Type B pancreatic cell (in vitro differentiated cells): Measurements from ENCODE around the gene B4GALNT4. TPM values are rescaled to one million over a fixed set of nuclear protein-coding genes. Genes with fewer than 3 reads are reported as not detected.
"Not testable (repeated sequence)": the region's sequence is repeated elsewhere in the genome, so short reads cannot be mapped to it uniquely, and the experiment has no call there.

Experiments
- DNase-seq: peaks from one replicate; pipeline ENCODE4 v3.0.0; 2021; ENCODE audit warnings: mixed read lengths; ENCODE audit not compliant: unreplicated experiment; ENCODE audit errors: extremely low spot score
- H3K27ac Mint-ChIP-seq: 2 replicates; pipeline ENCODE4 v1.8.0; 2021; ENCODE audit warnings: mild to moderate bottlenecking, mixed read lengths
- H3K27me3 Mint-ChIP-seq: 2 replicates; pipeline ENCODE4 v1.8.0; 2021; ENCODE audit warnings: mixed read lengths
- H3K36me3 Mint-ChIP-seq: 2 replicates; pipeline ENCODE4 v1.8.0; 2021; ENCODE audit warnings: mixed read lengths
- H3K4me1 Mint-ChIP-seq: one replicate; pipeline ENCODE4 v1.8.0; 2021; ENCODE audit warnings: mixed read lengths; ENCODE audit not compliant: unreplicated experiment
- H3K4me3 Mint-ChIP-seq: 2 replicates; pipeline ENCODE4 v1.8.0; 2021; ENCODE audit warnings: mild to moderate bottlenecking, mixed read lengths
- H3K9me3 Mint-ChIP-seq: 2 replicates; pipeline ENCODE4 v1.8.0; 2021; ENCODE audit warnings: mixed read lengths
- CTCF ChIP-seq: fragments of 200-600 bp; sonication (generic); conservative IDR thresholded peaks from 2 replicates; pipeline ENCODE4 v1.5.0; 2021; ENCODE audit warnings: antibody characterized with exemption, mild to moderate bottlenecking
- long read RNA-seq: library from polyadenylated mRNA; unstranded; transcript quantifications from one replicate; pipeline ENCODE4 v2.0.0, GENCODE V29; 2020
- total RNA-seq: library from RNA; stranded (reverse); gene quantifications from 2 replicates; pipeline ENCODE4 v1.2.1, GENCODE V29; 2021; ENCODE audit warnings: low replicate concordance

Gene B4GALNT4
- 95.0 and 185 TPM in 2 replicates for total RNA-seq
- long read RNA-seq, partial matches to known transcripts, result 3 of 3 reads
- long read RNA-seq, other reads (novel, unspliced or antisense), result 0 of 3 reads

DNA sequence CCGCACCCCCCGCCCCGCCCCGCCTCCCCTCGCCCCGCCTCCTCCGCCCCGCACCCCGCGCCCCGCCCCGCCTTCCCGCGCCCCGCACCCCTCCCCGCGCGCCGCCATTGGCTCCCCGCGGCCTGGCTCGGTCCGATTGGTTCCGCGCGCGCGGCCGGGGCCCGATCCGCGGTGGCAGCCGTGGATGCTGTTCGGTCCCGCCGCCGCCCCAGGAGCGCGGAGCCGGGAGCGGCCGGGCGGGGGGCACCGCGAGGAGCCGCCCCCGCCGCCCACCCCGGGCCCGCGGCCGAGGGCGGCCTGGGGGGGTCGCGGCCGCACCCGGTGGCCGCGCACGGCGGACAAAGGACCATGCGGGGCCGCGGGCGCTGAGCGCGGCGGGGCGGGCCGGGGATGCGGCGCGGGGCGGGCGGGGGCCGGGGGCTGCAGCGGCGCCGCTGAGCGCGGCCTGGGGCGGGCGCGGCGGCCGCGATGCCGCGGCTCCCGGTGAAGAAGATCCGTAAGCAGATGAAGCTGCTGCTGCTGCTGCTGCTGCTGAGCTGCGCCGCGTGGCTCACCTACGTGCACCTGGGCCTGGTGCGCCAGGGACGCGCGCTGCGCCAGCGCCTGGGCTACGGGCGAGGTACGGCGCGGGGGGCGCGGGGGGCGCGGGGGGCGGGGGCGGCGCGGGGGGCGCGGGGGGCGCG lies at the start of gene B4GALNT4:
TSS of gene B4GALNT4 (plus strand) at position 164 of the 683 bp plus-strand sequence. CDS start at position 469, 305 bp downstream.
- no peak for TF ChIP-seq CTCF
- Mint-ChIP-seq H3K27ac (peak within 1 kb of the TSS; percentile 80), H3K4me3 (peak within 1 kb of the TSS; percentile 93), H3K36me3 (peaks cover 16% of the 10 kb centered on the region), H3K9me3 (no peaks in the 10 kb centered on the region), H3K27me3 (peaks cover 5% of the 10 kb centered on the region), H3K4me1 (no peaks in the 10 kb centered on the region)
- DNase-seq, result peak; percentile 77

DNA sequence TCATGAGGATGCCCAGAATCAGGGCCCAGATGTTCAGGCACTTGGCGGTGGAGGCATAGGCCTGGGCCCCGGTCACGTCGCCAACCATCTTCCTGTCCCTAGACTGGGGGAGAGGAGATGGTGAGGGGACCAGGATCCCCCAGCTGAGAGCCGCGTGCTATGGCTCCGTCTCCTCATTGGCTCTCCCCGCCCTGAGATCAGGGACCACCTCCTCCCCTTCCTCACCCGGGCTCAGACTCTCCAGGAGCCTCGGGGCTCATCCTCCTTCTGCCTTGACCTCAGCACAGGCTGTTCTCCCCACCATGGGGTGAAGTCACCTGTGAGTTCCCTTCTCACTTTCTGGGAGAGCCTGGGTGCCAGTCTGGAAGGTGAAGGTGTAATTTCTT lies 49.4 kb upstream of the B4GALNT4 start:
- peak overlapping the region; percentile 93 for H3K27ac Mint-ChIP-seq
- H3K36me3 Mint-ChIP-seq, H3K9me3 Mint-ChIP-seq, DNase-seq: not testable (repeated sequence)
- peak overlapping the region; percentile 96 for H3K4me3 Mint-ChIP-seq
- H3K4me1 Mint-ChIP-seq, result peaks cover 33% of the 10 kb centered on the region
- peaks cover 16% of the 10 kb centered on the region for H3K27me3 Mint-ChIP-seq

DNA sequence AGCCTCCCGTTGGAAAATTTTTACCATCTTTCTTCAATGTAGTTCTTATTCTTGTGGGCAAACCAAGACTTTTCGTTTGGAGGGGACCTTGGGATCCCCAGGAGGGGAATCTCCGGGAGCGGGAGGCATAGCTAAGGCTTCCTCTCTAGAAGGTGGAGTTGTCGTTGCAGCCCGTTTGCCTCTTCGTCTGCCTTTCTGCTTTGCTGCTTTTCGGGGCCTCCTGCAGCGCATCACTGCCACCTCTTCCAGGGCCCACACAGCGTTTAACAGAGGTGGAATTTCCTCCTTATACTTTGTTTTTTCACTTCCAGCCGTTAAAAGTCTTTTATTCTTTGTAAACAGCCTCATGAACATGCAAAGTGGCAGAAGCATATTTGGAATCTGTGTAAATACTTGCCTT lies 45.1 kb upstream of the B4GALNT4 start:
- no peaks in the 10 kb centered on the region for H3K36me3 Mint-ChIP-seq

DNA sequence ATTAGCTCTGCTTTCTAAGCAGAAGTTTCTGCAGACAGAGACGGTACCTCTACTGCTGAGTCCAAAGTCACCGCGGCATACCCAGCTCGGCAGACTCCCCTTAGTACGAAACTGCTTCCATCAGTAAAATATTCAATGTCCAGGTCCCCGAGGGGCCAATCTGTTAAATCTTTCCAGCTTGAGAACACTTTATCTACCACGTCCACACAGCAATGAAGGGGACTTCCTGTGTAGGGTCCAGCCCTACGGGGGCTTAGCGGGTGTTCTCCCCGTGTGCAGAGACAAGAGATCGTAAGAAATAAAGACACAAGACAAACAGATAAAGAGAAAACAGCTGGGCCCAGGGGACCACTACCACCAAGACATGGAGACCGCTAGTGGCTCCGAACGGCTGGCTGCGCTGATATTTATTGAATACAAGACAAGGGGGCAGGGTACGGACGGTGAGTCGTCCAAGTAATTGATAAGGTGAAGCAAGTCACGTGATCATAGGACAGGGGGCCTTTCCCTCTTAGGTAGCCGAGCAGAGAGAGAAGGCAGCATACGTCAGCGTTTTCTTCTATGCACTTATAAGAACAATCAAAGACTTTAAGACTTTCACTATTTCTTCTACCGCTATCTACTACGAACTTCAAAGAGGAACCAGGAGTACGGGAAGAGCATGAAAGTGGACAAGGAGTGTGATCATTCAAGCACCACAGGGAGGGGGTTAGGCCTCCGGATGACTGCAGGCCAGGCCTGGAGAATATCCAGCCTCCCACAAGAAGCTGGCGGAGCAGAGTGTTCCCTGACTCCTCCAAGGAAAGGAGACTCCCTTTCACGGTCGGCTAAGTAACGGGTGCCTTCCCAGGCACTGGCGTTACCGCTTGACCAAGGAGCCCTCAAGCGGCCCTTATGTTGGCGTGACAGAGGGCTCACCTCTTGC lies 44.4 kb upstream of the B4GALNT4 start:
- H3K4me1 Mint-ChIP-seq, result peaks cover 36% of the 10 kb centered on the region

More for the DNA sequence above, 45.1 kb upstream of the B4GALNT4 start:
- H3K27me3 Mint-ChIP-seq, result no peaks in the 10 kb centered on the region
- TF ChIP-seq CTCF, result no peak
- H3K4me1 Mint-ChIP-seq, result peaks cover 33% of the 10 kb centered on the region
- peaks cover under 1% of the 10 kb centered on the region for H3K9me3 Mint-ChIP-seq
- H3K4me3 Mint-ChIP-seq, result peak overlapping the region; percentile 69
- DNase-seq, result no peak
- peak overlapping the region; percentile 76 for H3K27ac Mint-ChIP-seq

GRCh38 chr11:325796-326591 lies 43.3 kb upstream of the B4GALNT4 start:
- Mint-ChIP-seq H3K4me3 (no peak overlapping the region), H3K9me3 (peaks cover 6% of the 10 kb centered on the region), H3K4me1 (peaks cover 33% of the 10 kb centered on the region), H3K27ac (peak overlapping the region; percentile 64), H3K36me3 (no peaks in the 10 kb centered on the region), H3K27me3 (no peaks in the 10 kb centered on the region)
- DNase-seq, result no peak
- TF ChIP-seq CTCF, result no peak

More for the DNA sequence above, 44.4 kb upstream of the B4GALNT4 start:
- not testable (repeated sequence) for H3K9me3 Mint-ChIP-seq, H3K36me3 Mint-ChIP-seq, DNase-seq, H3K27me3 Mint-ChIP-seq
- H3K27ac Mint-ChIP-seq, result peak overlapping the region; percentile 76
- H3K4me3 Mint-ChIP-seq, result peak overlapping the region; percentile 69

DNA sequence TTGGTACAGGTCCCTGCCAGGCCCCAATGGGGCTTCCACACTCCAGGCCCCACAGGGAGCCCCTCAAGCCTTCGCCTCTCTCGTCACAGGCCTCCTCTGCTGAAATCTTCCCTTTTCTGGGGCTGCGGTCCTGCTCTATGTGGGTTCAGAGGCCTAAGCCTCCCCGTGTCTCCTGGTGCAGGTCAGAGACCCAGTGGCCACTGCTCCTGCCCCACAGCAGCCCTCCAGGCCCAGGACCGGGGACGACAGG lies 42.8 kb upstream of the B4GALNT4 start:
- Mint-ChIP-seq H3K27ac (no peak overlapping the region), H3K9me3 (peaks cover 6% of the 10 kb centered on the region), H3K36me3 (no peaks in the 10 kb centered on the region), H3K4me1 (peaks cover 33% of the 10 kb centered on the region), H3K27me3 (no peaks in the 10 kb centered on the region), H3K4me3 (no peak overlapping the region)
- TF ChIP-seq CTCF, result no peak
- DNase-seq, result no peak
